ENCODE measurements around the gene RASGEF1C.

DNA sequence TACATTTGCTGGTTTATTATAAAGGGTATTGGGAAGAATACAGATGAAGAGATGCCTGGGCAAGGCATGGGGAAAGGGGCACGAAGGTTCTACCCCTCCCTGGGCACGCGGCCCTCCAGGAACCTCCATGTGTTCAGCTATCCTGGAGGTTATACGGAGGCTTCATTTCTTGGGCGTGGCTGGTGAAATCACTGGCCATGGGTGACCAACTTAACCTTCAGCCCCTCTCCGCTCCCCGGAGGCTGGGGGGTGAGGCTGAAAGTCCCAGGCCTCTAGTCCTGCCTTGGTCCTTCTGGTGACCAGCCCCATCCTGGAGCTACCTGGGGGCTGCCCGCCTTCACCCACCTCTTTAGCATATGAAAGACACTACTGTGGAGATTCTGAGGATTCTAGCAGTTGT is 120.5 kb downstream of the RASGEF1C start:
- no peak for TF ChIP-seq CTCF (IDR thresholded peaks at IDR 0.05)
- no peak for TF ChIP-seq EP300 (IDR thresholded peaks at IDR 0.05)
- no peak for TF ChIP-seq POLR2A (IDR thresholded peaks at IDR 0.05)
- no peak for TF ChIP-seq POLR2AphosphoS5 (IDR thresholded peaks at IDR 0.05)
